ENCODE results near the gene USP5.
A peak's percentile ranks its signal among the peaks of the same experiment; 100 is the strongest.
"Not testable (repeated sequence)": the region's sequence is repeated elsewhere in the genome, so short reads cannot be mapped to it uniquely, and the experiment has no call there.

The USP5 gene

GRCh38 chr12:6890789-6891645 lies 39.1 kb downstream of the USP5 start:
- H3K4me1 ChIP-seq (ENCODE audit: low read depth, poor library complexity, severe bottlenecking) = peaks cover 38% of the 10 kb centered on the region
- TF ChIP-seq CTCF (conservative IDR thresholded peaks at IDR 0.05; ENCODE audit: low read depth, low read length) = peak; percentile 31
- H3K27me3 ChIP-seq (ENCODE audit: insufficient read depth, low read depth) = no peaks in the 10 kb centered on the region
- H3K27ac ChIP-seq = peak overlapping the region; percentile 97
- H4K20me1 ChIP-seq (ENCODE audit: insufficient read depth) = no peaks in the 10 kb centered on the region
- peak overlapping the region; percentile 99 for H3K4me2 ChIP-seq
- H3K4me3 ChIP-seq (IDR thresholded peaks at IDR 0.05; ENCODE audit: insufficient read depth, low read depth, low read length) = no peak overlapping the region
- no peaks in the 10 kb centered on the region for H3K36me3 ChIP-seq (ENCODE audit: insufficient read depth)
- H3K79me2 ChIP-seq (ENCODE audit: insufficient read depth, low read depth) = no peaks in the 10 kb centered on the region
- H3K9ac ChIP-seq = peak overlapping the region; percentile 82
- peak overlapping the region; percentile 88 for H2AFZ ChIP-seq (ENCODE audit: low read depth)

- H3K9ac ChIP-seq = peak overlapping the region; percentile 74
- no peaks in the 10 kb centered on the region for H3K36me3 ChIP-seq (ENCODE audit: insufficient read depth)
- H3K27ac ChIP-seq = peak overlapping the region; percentile 97
- H4K20me1 ChIP-seq (ENCODE audit: insufficient read depth) = no peaks in the 10 kb centered on the region
- H3K4me2 ChIP-seq = peak overlapping the region; percentile 41
- no peaks in the 10 kb centered on the region for H3K27me3 ChIP-seq (ENCODE audit: insufficient read depth, low read depth)
- TF ChIP-seq CTCF (conservative IDR thresholded peaks at IDR 0.05; ENCODE audit: low read depth, low read length) = no peak
- H3K4me1 ChIP-seq (ENCODE audit: low read depth, poor library complexity, severe bottlenecking) = peaks cover 38% of the 10 kb centered on the region
- H3K4me3 ChIP-seq (IDR thresholded peaks at IDR 0.05; ENCODE audit: insufficient read depth, low read depth, low read length) = no peak overlapping the region
- H2AFZ ChIP-seq (ENCODE audit: low read depth) = peak overlapping the region; percentile 88
- H3K79me2 ChIP-seq (ENCODE audit: insufficient read depth, low read depth) = no peaks in the 10 kb centered on the region
Observed at GRCh38 chr12:6891646-6892001, 39.7 kb downstream of the USP5 start.

- H3K27ac ChIP-seq; H3K79me2 ChIP-seq (ENCODE audit: insufficient read depth, low read depth); H3K9ac ChIP-seq; H3K27me3 ChIP-seq (ENCODE audit: insufficient read depth, low read depth); H4K20me1 ChIP-seq (ENCODE audit: insufficient read depth); H3K36me3 ChIP-seq (ENCODE audit: insufficient read depth); H3K4me3 ChIP-seq (IDR thresholded peaks at IDR 0.05; ENCODE audit: insufficient read depth, low read depth, low read length); H2AFZ ChIP-seq (ENCODE audit: low read depth); H3K4me2 ChIP-seq: not testable (repeated sequence)
- H3K4me1 ChIP-seq (ENCODE audit: low read depth, poor library complexity, severe bottlenecking) = peaks cover 33% of the 10 kb centered on the region
Observed at GRCh38 chr12:6892683-6893082, 40.7 kb downstream of the USP5 start.

- H3K36me3 ChIP-seq (ENCODE audit: insufficient read depth) = no peaks in the 10 kb centered on the region
- no peak overlapping the region for H3K9ac ChIP-seq
- H3K79me2 ChIP-seq (ENCODE audit: insufficient read depth, low read depth) = no peaks in the 10 kb centered on the region
- no peak overlapping the region for H2AFZ ChIP-seq (ENCODE audit: low read depth)
- H3K27ac ChIP-seq = no peak overlapping the region
- no peaks in the 10 kb centered on the region for H4K20me1 ChIP-seq (ENCODE audit: insufficient read depth)
- TF ChIP-seq CTCF (conservative IDR thresholded peaks at IDR 0.05; ENCODE audit: low read depth, low read length) = no peak
- no peak overlapping the region for H3K4me3 ChIP-seq (IDR thresholded peaks at IDR 0.05; ENCODE audit: insufficient read depth, low read depth, low read length)
- peaks cover 20% of the 10 kb centered on the region for H3K4me1 ChIP-seq (ENCODE audit: low read depth, poor library complexity, severe bottlenecking)
- no peaks in the 10 kb centered on the region for H3K27me3 ChIP-seq (ENCODE audit: insufficient read depth, low read depth)
- no peak overlapping the region for H3K4me2 ChIP-seq
Observed at GRCh38 chr12:6894321-6894720, 42.4 kb downstream of the USP5 start.

- H3K4me1 ChIP-seq (ENCODE audit: low read depth, poor library complexity, severe bottlenecking) = peaks cover 3% of the 10 kb centered on the region
- H3K4me2 ChIP-seq = no peak overlapping the region
- H4K20me1 ChIP-seq (ENCODE audit: insufficient read depth) = no peaks in the 10 kb centered on the region
- H3K4me3 ChIP-seq (IDR thresholded peaks at IDR 0.05; ENCODE audit: insufficient read depth, low read depth, low read length) = no peak overlapping the region
- no peak overlapping the region for H2AFZ ChIP-seq (ENCODE audit: low read depth)
- no peak for TF ChIP-seq CTCF (conservative IDR thresholded peaks at IDR 0.05; ENCODE audit: low read depth, low read length)
- H3K9ac ChIP-seq = no peak overlapping the region
- no peaks in the 10 kb centered on the region for H3K79me2 ChIP-seq (ENCODE audit: insufficient read depth, low read depth)
- H3K27me3 ChIP-seq (ENCODE audit: insufficient read depth, low read depth) = no peaks in the 10 kb centered on the region
- H3K36me3 ChIP-seq (ENCODE audit: insufficient read depth) = no peaks in the 10 kb centered on the region
- H3K27ac ChIP-seq = no peak overlapping the region
Observed at GRCh38 chr12:6896846-6897435, 45.0 kb downstream of the USP5 start.

Measured in KMS-11 (cell line).